Stimulated activated CD4-positive, alpha-beta T cell treated with anti-CD3 and anti-CD28 coated beads, Interleukin-1b, Interleukin-23, amount 100 ng/mL, for 1 hour (primary cell): ENCODE results near the gene ZMIZ1.

Experiments used
- DNase-seq, 2 donors: peaks; one replicate each; pipeline ENCODE4 v3.0.0-alpha.2; 2020; ENCODE audit warnings: low read depth in 2 of 2

The ZMIZ1 gene

GRCh38 chr10:79082035-79082373, 13.2 kb downstream of the ZMIZ1 start:
- DNase-seq: no peak

GRCh38 chr10:79082631-79083596, 14.1 kb downstream of the ZMIZ1 start:
- DNase-seq: no peak

GRCh38 chr10:79084012-79084971, 15.5 kb downstream of the ZMIZ1 start:
- no peak for DNase-seq

DNA sequence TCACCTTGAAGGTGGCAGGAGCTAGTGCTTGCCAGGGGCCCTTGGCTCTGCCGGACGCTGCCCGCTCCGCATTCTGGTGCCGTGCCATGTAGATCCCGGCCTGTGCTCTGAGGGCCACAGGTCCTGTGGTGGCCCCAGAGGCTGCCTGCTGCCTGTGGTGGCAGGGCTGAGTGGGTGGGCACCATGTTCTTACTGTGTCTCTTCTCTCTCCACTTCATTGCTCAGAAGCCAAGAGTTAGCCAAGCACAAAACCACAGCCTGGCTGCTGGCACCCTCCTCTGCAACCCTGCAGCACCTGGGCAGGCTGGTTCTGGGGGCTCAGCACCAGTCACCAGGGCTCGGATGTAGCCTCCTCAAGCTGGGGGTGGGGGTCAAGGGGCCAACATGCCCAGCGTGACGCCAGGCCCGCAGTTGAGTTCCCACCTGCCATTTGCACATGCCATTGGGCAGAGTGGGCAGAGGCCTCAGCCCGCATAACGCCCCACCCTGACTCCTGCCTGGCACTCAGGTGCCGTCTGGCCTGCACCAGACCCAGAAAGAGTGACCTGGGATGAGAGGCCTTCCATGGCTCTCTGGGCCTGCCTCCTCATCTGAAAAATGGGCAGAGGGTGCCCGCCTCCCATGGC, 16.3 kb downstream of the ZMIZ1 start:
- DNase-seq: no peak

DNA sequence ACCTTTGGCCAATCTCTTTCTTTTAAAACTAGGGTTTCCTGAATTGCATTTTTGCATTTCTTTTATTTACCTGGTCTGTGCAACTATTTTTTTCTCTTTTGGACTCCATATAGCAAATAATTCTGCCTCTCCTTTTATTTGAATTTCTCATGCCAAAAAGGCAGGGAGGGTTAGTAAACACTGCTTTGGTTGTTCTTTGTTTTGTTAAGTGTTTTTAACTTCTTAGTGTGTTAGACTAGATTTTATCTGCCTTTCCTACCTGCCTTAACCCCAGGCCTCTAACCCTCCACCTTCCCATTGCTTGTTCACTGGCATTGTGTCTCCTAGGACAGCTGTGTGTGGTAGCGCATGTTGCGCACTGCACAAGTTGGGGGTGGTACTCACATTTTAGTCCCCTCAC, 18.1 kb downstream of the ZMIZ1 start:
- DNase-seq: no peak

DNA sequence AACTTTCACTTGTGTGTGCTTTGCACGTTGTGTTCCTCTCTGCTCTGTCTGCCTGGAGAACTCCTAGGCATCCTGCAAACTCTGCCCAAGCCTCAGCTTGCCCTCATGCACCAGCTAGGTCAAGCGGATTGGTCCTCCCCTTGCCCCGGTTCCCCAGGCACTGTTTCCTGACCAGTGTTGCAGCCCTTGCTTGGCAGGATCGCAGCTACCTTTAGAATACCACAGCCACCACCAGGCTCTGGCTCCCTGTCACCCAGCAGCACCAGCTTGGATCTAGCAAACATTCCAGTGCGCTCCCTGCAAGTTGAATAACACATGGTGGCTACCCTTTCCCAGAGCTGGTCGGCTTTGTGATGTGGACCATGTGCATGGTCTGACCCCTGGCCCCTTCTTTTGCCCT, 19.0 kb downstream of the ZMIZ1 start:
- no peak for DNase-seq

- no peak for DNase-seq
Measured at GRCh38 chr10:79088176-79088575, 19.4 kb downstream of the ZMIZ1 start.

DNA sequence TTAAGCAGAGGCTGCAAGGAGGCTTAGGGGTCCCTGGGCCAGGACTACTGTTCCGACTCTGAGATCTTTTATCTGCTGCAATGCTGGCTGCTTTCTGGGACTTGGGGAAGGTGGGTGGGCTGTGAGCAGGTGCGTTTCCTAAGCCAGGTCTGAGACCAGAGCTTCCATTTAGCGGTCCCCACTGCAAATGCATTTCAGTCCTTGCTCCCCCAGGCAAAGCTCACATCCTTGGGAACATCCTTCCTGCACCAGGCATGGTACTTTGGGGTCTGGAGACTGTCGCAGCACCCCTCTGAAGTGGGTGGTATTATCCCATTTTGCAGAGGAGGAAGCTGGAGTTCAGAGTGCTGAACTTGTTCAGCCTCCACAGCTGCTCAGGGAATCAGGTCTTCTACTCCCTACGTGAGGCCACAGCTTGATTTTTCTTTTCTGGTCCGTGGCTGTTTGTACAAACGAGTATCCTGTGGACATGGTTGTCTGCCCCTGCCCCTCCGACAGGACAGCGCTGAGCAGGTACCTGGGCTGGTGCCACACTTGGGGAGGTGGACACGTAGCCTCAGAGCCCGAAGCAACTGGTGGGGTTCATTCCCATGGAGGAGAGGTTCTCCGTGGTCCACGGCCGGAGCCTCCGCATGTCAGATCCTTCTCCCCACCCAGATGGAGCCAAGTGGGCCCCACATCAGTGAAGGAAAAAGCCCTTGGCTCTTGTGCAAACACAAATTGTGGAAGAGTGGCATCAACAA, 20.0 kb downstream of the ZMIZ1 start:
- no peak for DNase-seq

- DNase-seq: no peak
Measured at GRCh38 chr10:79089632-79090031, 20.9 kb downstream of the ZMIZ1 start.

DNA sequence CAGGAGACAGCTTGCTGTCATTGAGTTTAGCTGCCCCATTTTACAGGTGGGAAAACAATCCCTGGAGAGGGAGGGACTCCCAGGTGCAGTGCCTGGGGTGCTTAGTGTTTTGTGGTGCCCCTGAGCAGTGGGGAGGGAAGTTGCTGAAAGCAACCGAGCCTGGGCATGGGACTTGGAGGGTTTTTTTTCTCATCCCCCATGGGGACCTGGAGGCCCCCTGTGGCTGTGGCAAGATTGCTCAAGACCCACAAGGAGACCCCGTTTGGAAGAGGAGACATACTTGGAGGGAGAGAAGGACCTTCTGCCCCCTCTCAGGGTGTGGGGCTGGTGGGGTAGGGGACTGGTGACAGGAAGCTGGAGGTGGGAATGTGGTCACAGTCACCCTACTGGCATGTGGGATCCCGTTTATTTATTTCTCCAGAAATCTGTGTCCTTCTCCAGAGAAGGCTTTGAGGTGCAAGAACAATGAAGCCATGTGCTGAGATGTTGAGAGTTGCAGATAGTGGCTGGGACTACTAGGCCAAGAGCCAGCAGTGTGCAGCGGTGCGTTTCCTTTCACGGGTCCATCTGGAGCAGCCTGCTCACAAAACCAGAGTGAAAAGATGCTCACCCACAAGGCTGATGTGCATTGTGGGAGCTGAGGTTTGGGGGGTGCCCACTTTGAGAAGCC, 21.5 kb downstream of the ZMIZ1 start:
- no peak for DNase-seq

DNA sequence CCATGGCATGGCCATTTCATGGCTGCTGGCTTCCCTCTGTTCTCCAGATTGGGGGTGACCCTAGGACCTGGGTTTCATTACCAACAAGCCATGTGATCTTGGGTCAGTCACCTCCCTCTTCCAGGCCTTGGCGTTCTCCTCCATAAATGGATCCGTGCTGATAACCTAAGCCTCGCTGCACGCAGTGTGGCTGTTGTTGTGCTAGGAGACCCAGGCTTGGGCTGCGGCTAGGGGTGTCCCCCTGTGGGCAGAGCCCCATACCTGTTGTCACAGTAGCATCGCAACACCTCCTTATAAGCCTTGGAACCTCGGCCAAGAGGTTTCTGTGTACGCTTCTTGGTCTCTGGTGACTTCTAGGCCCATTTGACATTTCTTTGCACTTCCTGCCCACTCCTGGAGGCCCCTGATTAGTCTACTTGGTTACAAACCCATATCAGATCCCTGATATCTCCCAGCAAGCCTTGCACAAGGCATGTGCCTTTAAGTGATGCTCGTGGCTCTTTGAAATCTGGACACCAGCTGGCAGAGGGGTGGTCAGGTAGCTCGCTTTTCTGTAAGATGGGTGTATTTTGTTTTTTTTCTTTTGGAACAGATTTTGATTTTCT, 23.6 kb downstream of the ZMIZ1 start:
- no peak for DNase-seq

DNA sequence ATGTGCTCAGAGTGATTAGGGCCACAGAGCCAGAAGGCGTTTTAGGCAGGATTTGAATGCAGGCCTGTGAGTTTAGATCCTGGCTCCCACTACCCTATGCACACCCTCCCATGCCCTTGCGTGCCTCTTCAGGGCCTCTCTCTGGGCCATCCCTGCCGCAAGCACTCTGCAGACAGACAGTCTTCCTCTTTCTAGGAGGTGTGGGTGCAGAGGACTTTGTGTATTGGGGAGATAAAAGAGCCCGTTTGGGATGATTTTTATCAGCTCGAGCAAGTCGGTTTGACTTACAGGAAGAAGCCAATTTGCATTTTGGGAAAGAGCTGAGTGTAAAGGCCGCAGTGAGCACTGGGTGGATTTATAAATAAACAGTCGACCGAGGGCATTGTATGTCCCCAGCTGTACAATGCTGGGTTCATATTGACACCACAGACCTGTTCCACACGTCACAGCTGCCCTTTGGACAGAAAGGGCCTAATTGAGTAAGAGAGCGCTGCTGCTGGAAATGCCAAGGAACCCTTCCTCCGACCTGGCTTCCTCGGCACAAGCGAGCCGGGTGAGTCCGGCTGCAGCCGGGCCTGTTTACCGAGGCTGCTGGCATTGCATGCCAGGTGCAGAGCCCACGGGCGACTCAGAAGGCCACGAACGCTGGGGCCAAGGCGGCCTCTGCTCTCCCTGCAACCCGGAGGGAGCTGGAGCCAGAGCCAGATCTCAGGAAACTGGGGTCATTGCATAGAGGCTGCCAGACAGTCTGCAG, 25.1 kb downstream of the ZMIZ1 start:
- no peak for DNase-seq

GRCh38 chr10:79094412-79095175, 25.8 kb downstream of the ZMIZ1 start:
- no peak for DNase-seq

GRCh38 chr10:79095316-79095715, 26.6 kb downstream of the ZMIZ1 start:
- no peak for DNase-seq

DNA sequence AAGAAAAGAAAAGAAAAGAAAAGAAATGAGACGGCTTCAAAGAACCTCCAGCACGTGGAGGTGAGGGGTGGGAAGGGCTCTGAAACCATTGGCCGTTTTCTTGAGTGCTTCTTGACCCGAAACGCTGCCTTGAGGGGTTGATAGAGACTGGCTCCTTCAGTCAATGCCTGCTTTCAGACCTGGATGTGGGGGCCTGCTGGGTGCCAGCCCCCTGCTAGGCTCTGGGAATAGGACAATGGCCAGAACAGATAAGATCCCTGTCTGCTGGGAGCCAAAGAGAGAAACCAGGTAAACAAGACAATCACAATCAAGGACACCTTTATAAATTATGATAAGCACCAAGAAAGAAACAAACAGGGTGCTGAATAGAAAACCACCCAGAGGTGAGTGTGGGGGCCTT, 27.7 kb downstream of the ZMIZ1 start:
- DNase-seq: no peak

DNA sequence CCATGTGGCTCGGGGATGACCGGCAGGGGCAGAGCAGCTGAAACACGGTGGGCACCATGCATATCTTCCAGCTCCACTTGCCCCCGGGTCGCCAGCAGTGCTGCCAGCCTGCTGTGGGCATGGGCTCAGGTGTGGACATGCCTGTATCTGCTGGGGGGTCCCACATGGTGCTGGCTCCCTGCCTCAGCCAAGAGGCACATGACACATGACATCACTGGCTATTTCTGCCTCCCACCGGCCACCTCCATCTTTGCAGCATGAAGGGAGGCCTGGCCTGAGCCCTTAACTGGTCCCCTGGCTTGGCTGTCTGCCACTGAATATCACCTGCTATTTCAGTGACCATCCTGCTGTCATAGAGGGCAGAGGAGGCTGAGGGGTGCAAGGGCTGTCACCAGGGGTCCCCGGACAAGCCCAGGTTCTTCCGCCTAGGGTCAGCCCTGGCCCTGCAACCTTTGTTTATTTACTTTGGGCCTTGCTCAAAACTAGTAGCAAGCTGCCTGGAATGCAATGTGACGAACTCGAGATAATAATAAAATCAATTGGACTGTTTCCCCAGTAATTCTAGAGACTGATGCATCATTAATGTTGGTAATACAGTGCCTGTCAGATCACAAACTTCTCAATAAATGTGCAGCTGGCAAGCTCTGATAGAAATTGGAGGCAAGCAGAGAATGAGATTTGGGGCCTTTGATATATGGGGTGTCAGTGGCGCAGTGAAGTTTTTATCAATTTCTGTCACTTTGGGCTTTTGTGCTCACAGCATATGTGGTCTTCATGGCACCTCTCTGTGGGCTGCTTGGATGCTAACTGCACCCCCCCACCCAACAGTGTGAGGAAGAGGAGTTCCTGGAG, 28.5 kb downstream of the ZMIZ1 start:
- DNase-seq: no peak

GRCh38 chr10:79098061-79098460, 29.3 kb downstream of the ZMIZ1 start:
- DNase-seq: no peak

DNA sequence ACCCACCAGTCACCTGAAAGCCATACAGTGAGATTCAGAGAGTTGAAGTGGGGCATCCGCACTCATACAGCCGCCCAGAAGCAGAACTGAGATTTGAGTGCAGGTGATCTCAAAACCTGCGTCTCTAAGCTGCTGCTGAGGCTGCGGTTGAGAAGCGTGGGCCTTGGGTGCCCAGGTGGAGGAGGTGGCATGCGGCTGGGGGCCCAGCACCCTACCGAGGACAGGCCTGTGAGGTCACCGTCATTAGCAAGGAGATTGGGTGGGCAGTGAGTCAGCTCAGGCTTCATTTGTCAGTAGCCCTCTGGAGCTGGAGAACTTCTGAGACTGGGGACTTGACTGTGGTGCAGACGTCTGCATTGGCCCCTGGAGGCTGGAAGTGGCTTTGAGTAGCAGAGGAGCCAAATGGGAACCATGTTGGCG, 29.8 kb downstream of the ZMIZ1 start:
- no peak for DNase-seq
